Stimulated activated CD8-positive, alpha-beta memory T cell treated with anti-CD3 and anti-CD28 coated beads, Interleukin-12 subunit alpha, Interleukin-12 subunit beta, amount 100 ng/mL, for 1 hour (primary cell): ENCODE results near the gene MINPP1.

ENCODE experiments used
- DNase-seq: peaks from one replicate; pipeline ENCODE4 v3.0.0-alpha.2; 2020; ENCODE audit warnings: low read depth

MINPP1 gene

GRCh38 chr10:87519582-87519981, 14.9 kb downstream of the MINPP1 start:
- DNase-seq = no peak

DNA sequence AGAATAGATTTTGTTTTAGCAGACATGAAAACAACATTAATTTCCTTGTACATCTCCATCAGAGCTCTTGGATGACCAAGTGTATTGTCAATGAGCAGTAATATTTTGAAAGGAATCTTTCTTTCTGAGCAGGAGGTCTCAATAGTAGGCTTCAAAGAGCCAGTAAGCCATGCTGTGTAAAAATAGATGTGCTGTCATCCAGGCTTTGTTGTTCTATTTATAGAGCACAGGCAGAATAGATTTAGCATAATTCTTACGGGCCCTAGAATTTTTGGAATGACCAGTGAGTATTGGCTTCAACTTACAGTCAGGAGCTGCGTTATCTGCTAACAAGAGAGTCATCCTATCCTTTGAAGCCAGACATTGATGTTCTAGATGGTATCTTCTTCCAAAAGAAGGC, 19.0 kb downstream of the MINPP1 start:
- DNase-seq = no peak

DNA sequence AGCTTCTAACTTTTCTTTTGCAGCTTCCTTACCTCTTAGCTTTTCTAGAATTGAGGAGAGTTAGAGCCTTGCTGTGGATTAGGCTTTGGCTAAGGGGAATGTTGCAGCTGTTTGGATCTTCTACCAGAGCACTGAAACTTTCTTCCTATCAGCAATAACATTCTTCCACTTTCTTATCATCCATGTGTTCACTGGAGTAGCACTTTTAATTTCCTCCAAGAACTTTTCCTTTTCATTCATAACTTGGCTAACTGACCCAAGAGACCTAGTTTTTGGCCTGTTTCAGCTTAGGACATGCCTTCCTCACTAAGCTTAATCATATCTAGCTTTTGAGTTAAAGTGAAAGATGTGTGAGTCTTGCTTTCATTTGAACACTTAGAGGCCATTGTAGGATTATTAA, 19.6 kb downstream of the MINPP1 start:
- no peak for DNase-seq

DNA sequence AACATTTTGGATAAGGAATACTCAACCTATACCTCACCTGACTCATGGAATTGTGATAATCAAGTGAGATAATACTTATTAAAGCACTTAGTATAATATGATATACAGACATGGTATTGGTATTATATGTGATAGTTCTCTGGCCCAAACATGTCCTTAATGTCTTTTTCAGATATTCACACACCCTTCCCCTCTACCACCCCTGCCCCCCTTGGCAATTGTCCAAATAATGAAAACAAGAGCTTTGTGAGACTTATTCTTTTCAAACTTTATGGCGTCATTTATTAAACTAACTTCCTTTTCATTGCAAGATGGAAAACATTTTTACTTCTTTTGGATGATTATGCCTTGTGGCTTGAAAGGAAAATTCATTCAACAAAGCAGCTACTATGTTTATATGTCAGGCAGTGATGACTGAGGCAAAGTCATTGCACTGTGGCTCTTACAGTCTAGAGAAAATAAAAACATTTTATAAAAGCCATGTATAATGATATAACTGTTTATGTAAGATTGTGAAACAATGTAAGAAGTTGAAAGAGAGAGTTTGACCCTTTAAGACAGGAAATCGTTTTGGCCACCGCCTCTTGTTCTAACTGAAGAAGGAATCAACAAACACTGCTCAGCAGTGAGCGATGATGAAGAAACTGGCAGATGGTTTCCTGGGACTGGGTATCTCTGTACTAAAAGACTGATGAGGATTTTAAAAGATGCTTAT, 27.4 kb downstream of the MINPP1 start:
- no peak for DNase-seq

DNA sequence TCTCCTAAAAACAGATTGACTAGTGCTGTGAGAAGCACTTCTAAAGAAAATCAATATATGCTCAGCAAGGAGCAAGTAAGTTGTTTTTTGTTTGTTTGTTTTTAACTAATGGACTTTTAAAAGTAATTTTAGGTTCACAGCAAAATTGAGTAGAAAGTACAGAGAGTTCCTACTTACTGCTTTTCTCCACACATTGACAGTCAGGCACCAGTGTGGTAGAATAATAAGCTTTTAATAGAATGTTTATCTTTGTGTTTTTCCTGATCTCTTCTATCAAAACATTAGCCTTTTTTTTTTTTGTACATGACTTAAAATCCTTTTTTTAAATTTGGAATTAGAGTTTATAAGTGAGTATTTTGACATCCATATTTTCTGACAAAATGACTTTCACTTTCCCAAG, 28.0 kb downstream of the MINPP1 start:
- no peak for DNase-seq

DNA sequence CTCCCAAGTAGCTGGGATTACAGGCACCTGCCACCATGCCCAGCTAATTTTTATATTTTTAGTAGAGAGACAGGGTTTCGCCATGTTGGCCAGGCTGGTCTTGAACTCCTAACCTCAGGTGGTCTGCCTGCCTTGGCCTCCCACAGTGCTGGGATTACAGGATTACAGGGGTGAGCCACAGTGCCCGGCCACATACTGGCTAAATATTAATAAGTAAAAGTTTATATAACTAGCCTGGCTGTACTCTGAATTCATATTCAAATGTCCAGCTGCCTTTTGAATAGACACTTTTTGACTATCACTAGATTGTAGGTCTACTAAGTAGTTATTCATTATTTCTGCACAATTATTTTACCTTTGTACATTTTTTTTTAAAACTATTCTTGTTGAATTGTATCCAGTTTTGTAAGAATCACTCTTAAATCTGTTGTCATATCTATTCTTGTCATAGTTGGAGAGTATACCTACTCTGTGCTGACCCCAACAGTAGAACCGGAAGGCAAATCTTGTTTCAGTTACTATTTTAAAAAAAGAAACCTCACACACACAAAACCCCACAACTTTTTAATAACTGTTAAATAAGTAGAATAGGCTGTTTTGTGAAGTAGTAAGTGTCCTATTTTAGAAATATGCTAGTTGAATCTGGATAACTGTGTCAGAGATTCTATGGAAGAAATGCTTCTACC, 29.6 kb downstream of the MINPP1 start:
- DNase-seq = no peak

DNA sequence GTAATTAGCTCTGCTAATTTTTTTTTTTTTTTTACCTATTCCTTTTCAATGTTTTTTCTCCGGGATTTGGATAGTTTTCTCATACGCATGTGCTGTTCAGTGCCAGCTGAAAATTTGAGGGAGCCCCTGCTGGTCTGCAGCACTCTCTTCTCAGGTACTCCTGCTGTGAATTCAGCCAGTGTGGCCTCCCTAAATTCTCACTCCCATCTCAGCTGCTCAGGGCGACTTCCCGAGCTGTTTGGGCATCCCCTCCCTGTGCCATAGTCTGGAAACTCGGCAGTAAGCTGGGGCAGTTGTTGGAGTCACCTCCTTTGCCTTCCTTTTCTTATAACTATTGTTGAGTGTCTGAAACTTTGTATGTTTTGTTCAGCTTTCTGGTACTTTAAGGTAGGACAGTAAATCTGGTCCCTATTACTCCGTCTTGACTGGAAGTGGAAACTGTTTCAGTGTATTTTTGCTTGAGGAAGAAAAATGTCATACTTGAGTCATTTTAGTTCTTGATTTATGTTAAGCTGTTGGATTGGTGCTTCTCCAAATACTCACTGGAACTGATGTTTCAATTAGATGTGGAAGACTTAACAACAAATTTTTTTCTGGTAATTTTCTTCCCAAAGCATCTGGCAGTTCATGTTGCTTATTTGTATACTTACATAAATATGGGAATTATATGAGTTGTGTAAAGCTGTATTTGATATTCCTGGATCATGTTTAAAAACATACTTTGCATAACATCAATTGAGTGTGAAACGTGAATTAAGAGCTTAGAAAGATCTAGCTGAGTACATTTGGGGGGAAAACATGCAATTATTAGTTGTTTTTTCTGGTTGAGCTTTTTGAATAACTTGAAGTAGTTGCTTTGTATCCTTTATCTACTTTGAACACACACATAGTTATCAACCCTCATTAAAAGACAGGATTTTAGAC, 33.7 kb downstream of the MINPP1 start:
- no peak for DNase-seq

- DNase-seq = no peak
These were observed 36.4 kb downstream of the MINPP1 start for GRCh38 chr10:87541114-87541513.

- no peak for DNase-seq
These were observed 40.0 kb downstream of the MINPP1 start for GRCh38 chr10:87544721-87545120.

- no peak for DNase-seq
These were observed 41.1 kb downstream of the MINPP1 start for GRCh38 chr10:87545783-87546182.

DNA sequence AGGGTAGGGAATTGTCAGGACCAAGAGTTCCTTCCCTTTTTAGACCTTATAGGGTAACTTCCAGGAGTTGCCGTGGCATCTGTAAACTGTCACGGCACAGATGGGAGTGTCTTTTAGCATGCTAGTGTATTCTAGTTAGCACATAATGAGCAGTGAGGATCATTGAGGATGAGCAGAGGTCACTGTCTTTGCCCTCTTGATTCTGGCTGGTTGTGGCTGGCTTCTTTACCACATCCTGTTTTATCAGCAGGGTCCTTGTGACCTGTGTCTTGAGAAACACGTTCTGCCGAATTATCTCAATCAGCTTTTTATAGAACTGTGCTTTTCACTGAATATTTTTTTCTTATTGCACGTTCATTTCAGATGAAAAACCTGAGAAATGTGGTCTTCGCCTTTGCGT, 41.5 kb downstream of the MINPP1 start:
- DNase-seq = no peak

DNA sequence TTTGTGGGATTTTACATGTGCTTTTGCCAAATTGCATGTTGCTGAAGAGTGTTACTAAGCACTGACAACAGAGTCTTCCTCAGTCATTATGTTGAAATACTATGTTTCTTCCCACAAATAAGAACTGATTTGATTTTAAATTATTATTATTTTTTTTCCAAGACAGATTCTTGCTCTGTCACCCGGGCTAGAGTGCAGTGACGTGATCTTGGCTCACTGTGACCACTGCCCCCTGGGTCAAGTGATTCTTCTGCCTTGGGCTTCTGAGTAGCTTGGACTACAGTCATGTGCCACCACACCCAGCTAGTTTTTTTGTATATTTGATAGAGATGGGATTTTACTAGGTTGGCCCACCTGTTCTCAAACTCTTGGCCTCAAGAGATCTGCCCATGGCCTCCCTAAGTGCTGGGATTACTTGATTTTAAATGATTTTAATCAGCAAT, 42.3 kb downstream of the MINPP1 start:
- no peak for DNase-seq

- no peak for DNase-seq
These were observed 43.1 kb downstream of the MINPP1 start for GRCh38 chr10:87547734-87548311.

DNA sequence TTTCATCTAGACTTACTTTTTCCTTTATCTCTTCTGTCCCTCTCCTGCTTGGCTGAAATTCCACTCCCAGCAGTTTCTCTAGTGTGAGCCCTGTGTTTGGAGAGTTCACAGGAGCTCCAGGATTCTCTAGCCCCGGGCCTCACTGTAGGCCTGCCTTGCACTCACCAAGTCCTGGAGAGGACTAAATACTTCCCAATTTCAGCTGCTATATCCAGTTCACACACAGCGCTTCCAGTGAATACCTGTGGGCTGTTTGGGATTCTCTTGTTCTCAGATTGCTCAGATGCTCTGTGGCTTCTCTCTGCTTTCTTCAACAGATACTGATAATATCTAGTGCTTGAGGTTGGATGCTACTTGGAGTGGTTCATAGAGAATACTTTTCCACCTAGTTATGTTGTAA, 46.0 kb downstream of the MINPP1 start:
- DNase-seq = no peak

DNA sequence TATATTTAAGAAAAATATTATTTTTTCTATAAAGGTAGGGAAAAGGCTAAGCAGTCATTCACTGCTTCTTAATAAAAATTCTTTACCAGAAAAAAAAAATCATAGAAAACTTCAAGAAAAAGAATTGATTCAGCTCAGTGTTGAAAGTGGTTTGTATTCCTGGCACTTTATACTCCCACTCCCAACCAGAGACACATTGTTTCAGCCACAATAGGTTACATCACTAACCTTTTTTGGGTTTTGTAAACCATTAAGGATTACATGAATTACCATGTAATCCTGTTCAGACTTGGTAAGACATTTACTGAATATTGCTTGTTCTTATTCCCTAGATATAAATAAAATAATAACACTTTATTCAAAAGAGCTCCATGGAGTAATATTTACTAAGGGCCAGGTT, 46.6 kb downstream of the MINPP1 start:
- DNase-seq = no peak

DNA sequence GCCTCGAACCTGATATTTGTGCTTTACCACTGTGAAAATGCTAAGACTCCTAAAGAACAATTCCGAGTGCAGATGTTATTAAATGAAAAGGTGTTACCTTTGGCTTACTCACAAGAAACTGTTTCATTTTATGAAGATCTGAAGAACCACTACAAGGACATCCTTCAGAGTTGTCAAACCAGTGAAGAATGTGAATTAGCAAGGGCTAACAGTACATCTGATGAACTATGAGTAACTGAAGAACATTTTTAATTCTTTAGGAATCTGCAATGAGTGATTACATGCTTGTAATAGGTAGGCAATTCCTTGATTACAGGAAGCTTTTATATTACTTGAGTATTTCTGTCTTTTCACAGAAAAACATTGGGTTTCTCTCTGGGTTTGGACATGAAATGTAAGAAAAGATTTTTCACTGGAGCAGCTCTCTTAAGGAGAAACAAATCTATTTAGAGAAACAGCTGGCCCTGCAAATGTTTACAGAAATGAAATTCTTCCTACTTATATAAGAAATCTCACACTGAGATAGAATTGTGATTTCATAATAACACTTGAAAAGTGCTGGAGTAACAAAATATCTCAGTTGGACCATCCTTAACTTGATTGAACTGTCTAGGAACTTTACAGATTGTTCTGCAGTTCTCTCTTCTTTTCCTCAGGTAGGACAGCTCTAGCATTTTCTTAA, 47.7 kb downstream of the MINPP1 start:
- DNase-seq = no peak

- no peak for DNase-seq
These were observed 52.7 kb downstream of the MINPP1 start for GRCh38 chr10:87557409-87557808.

GRCh38 chr10:87558333-87558732, 53.6 kb downstream of the MINPP1 start:
- no peak for DNase-seq

DNA sequence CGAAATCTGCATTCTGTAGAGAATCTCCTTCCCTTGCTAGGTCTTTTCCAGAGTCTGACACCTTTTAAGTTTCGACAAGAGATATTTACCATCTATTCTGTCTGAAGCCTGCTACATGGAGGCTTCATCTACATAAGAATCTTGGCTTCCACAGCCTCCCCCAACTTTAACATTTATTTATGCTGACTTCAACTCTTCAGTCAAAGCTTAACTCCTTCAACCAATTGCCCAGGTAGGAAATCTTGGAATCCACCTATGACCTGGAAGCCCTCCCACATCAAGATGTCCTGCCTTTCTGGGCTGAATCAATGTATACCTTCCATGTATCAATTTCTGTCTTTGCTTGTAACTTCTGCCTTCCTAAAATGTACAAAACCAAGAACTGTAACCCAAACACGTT, 54.7 kb downstream of the MINPP1 start:
- no peak for DNase-seq

DNA sequence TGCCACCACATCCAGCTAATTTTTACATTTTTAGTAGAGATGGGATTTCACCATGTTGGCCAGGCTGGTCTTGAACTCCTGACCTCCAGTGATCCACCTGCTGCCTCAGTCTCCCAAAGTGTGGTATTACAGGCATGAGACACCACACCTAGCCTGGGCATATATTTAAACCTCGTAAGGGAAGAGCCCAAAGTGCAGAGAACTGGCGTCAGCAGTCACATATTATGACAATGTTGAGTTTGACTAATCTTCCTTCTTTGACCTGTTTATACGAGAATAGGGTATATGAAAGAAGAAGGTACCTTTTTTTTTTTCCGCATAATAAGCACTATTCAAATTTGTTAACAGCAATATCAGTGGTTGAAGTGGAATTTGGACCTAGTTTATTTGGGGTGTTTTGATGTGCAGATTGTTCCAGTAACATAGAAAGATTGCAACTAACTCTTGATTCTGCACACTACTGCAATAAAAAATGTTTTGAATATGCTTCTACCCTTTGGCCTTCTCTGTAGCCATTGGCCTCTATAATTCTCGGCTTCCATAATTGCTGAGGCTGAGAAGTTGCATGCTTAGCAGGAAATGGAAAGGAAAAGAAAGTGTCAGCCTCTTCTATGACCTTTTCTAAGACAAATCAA, 55.9 kb downstream of the MINPP1 start:
- DNase-seq = no peak

- DNase-seq = no peak
These were observed 58.1 kb downstream of the MINPP1 start for GRCh38 chr10:87562750-87563149.
